Sigmoid colon (tissue), 7 donors: ENCODE data around the gene NFS1. TPM values are rescaled to one million over a fixed set of nuclear protein-coding genes. Genes with fewer than 3 reads are reported as not detected.
"Not testable (repeated sequence)": the region's sequence is repeated elsewhere in the genome, so short reads cannot be mapped to it uniquely, and the experiment has no call there.

Experiments used
- DNase-seq: peaks from one replicate; pipeline ENCODE4 v3.0.0-alpha.2; 2019
- H3K27ac ChIP-seq, 4 donors: fragments of 200-600 bp; sonication (generic); one replicate each; pipeline ENCODE4 v1.5.1; 2016 to 2019; ENCODE audit warnings: mild to moderate bottlenecking in 1 of 4
- H3K27me3 ChIP-seq, 3 donors: fragments of 200-600 bp; sonication (generic); one replicate each; pipeline ENCODE4 v1.5.1; 2019; ENCODE audit warnings: mild to moderate bottlenecking in 1 of 3
- H3K36me3 ChIP-seq, 4 donors: fragments of 200-600 bp; sonication (generic); one replicate each; pipeline ENCODE4 v1.5.1; 2016 to 2019
- H3K4me1 ChIP-seq, 4 donors: fragments of 200-600 bp; sonication (generic); one replicate each; pipeline ENCODE4 v1.5.1; 2017 to 2019
- H3K4me3 ChIP-seq, 4 donors: fragments of 200-600 bp; sonication (generic); one replicate each; pipeline ENCODE4 v1.5.1; 2017 to 2019; ENCODE audit warnings: mild to moderate bottlenecking in 2 of 4, moderate library complexity in 1 of 4
- H3K9me3 ChIP-seq, 4 donors: fragments of 200-600 bp in 3 of 4; sonication (generic) in 3 of 4; one replicate each; pipeline versions ENCODE4 v1.5.1 to v1.6.1; 2013 to 2019
- CTCF ChIP-seq, 4 experiments: fragments of 450-650 bp in 3 of 4; fragments of 200-600 bp in 1 of 4; IDR thresholded peaks; one replicate each; pipeline ENCODE4 v1.5.1; 2016 to 2019; ENCODE audit warnings: antibody characterized with exemption in 4 of 4, mild to moderate bottlenecking in 3 of 4, moderate library complexity in 2 of 4
- EP300 ChIP-seq, 4 donors: sonication (generic); formaldehyde crosslinking; IDR thresholded peaks; one replicate each; pipeline ENCODE4 v1.6.1; 2017; ENCODE audit warnings: antibody characterized with exemption in 4 of 4
- POLR2A ChIP-seq, 2 donors: fragments of 450-650 bp; IDR thresholded peaks; one replicate each; pipeline ENCODE4 v1.6.1; 2016; ENCODE audit warnings: antibody characterized with exemption in 2 of 2, mild to moderate bottlenecking in 2 of 2, moderate library complexity in 2 of 2
- POLR2AphosphoS5 ChIP-seq, 4 donors: sonication (generic); formaldehyde crosslinking; IDR thresholded peaks; one replicate each; pipeline ENCODE4 v1.6.1; 2017; ENCODE audit warnings: antibody characterized with exemption in 4 of 4
- WGBS, 2 donors: extraction: QIAGEN DNeasy Blood & Tissue Kit; methylation state at CpG; one replicate each; pipeline ENCODE4 v1.1.7; 2013; 5-methylcytosine and 5-hydroxymethylcytosine counted together
- intact Hi-C: fragments of 100-400 bp; cut with DNase I; formaldehyde crosslinking; loops from one replicate; pipeline ENCODE4 v1.15.1; 2023
- polyA plus RNA-seq, 3 donors: library from polyadenylated mRNA; stranded (reverse); fragments of 200-250 nt; gene quantifications; one replicate each; pipeline ENCODE4 v1.2.3, GENCODE V29; 2013
- total RNA-seq, 4 donors: library from RNA; depleted of rRNA; stranded (reverse); fragments of >200 nt; gene quantifications; one replicate each; pipeline ENCODE4 v1.1.0, GENCODE V29; 2016
- donor health status: healthy with polysubstance abuse.
- donor health status: Bipolar disorder and iron deficiency.
- donor health status: healthy.

The NFS1 gene
- total and polyA plus RNA-seq, 7 donors: 19.0 to 39.2 (median 29.8) TPM

DNA sequence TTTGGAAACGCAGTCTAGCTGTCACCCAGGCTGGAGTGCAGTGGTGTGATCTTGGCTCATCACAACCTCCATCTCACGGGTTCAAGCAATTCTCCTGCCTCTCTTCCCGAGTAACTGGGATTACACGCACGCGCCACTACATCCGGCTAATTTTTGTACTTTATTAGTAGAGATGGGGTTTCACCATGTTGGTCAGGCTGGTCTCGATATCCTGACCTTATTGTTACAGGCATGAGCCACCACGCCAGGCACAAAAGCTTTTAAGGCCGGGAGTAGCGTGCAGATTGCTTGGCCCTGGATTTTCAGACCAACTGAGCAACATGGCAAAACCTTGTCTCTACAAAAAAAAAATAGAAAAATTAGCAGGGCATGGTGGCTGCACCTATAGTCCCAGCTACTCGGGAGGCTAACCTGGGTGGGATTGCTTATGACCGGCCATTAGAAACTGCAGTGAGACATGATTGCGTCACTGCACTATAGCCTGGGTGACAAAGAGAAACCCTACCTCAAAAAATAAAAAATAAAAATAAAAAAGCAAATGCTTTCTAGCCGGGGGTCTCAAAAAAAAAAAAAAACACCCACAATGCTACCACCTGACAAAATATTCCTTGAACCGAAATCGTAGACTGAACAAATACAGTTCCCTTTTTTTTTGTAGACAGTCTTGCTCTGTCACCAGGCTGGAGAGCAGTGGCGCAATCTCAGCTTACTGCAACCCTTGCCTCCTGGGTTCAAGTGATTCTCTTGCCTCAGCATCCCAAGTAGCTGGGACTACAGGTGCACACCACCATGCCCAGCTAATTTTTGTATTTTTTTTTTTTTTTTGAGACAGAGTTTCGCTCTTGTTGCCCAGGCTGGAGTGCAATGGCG is 27.9 kb upstream of the NFS1 start:
- no peak for DNase-seq
- Histone ChIP-seq H3K36me3 (peaks cover 62 to 99% (median 70%) of the 10 kb centered on the region in 4 donors), H3K4me3 (no peak overlapping the region), H3K4me1 (peaks cover 0 to 35% (median 29%) of the 10 kb centered on the region in 4 donors), H3K9me3 (no peaks in the 10 kb centered on the region), H3K27me3 (no peaks in the 10 kb centered on the region), H3K27ac (no peak overlapping the region)
- intact Hi-C loops: no loop called here
- WGBS, 2 donors: 95 to 96% methylated on average over 20 of the region's 20 CpGs
- TF ChIP-seq EP300 (IDR thresholded peaks at IDR 0.05): no peak

DNA sequence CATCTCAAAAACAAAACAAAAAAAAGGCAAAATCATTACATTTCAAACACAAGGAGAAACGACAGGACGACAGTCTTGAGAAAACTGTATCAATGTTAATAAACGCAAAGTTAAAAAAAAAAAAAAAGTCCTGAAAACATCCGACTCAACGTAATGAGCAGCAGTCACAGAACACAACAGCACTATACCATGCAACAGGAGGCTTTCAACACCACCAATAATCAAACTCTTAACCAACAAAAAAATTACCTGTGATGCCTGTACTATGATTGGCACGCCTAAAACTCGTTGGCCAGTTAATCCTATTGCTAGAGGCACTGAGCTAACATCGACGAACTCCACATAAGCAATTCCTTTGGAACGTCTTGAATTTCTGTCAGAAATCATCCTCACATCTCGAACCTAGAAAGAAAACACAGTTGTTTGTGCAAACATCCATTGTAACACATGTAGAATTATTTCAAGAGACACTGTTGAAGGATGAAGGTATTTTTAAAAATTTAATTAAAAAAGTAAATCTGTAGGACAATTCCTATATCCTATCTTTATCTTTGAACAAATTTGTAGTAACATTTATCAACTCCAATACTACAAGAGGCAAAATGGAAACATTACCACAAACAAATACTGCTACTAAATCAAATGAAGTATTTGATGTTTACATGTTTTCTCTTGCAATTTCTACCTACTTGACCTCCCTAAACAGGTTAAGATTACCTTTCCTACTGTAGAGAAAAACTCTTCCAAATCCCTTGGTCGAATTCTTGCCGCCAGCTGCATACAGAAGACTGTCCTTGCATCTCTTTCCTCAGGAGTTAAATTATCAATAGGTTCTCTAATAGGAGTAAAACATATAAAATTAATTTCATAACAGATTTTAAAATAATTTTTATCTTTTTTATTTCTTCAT is 25.4 kb upstream of the NFS1 start:
- H3K4me3 ChIP-seq: no peak overlapping the region
- no peak overlapping the region for H3K27ac ChIP-seq
- no peaks in the 10 kb centered on the region for H3K9me3 ChIP-seq
- no peak for DNase-seq
- H3K4me1 ChIP-seq: peaks cover 0 to 17% (median 6%) of the 10 kb centered on the region in 4 donors
- intact Hi-C loops: loop anchor here (2.0 kb wide), 1 partner anchor 14 kb away; no protein-coding TSS in a partner anchor
- H3K36me3 ChIP-seq: peaks cover 72 to 99% (median 87%) of the 10 kb centered on the region in 4 donors
- no peak for TF ChIP-seq POLR2A (IDR thresholded peaks at IDR 0.05)
- no peak for TF ChIP-seq CTCF (IDR thresholded peaks at IDR 0.05)
- TF ChIP-seq EP300 (IDR thresholded peaks at IDR 0.05): no peak
- TF ChIP-seq POLR2AphosphoS5 (IDR thresholded peaks at IDR 0.05): no peak
- WGBS, 2 donors: 81 to 88% methylated on average over 13 of the region's 13 CpGs
- H3K27me3 ChIP-seq: no peaks in the 10 kb centered on the region

GRCh38 chr20:35723652-35724320 is 24.6 kb upstream of the NFS1 start:
- H3K4me3 ChIP-seq, H3K27me3 ChIP-seq, H3K27ac ChIP-seq, H3K9me3 ChIP-seq, DNase-seq: not testable (repeated sequence)
- WGBS, 2 donors: 95 to 97% methylated on average over 12 of the region's 12 CpGs
- H3K4me1 ChIP-seq: peaks cover 0 to 10% (median 2%) of the 10 kb centered on the region in 4 donors
- H3K36me3 ChIP-seq: peaks cover 77 to 99% (median 91%) of the 10 kb centered on the region in 4 donors
- intact Hi-C loops: loop anchor here (2.0 kb wide), 1 partner anchor 15 kb away; no protein-coding TSS in a partner anchor

DNA sequence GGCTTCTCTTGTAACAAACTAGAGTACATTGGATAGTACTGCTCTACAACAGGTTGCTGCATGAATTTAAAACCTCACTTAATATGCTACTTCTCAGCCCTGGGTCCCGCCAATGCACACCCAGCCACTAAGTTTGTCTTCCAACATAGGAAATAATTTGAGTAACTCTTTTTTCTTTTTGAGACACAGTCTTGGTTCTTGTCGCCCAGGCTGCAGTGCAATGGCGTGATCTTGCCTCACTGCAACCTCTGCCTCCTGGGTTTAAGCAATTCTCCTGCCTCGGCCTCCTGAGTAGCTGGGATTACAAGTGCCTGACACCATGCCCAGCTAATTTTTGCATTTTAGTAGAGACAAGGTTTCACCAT is 24.1 kb upstream of the NFS1 start:
- H3K27me3 ChIP-seq, DNase-seq, intact Hi-C loops, H3K4me3 ChIP-seq, H3K27ac ChIP-seq, H3K9me3 ChIP-seq: not testable (repeated sequence)
- peaks cover 75 to 99% (median 90%) of the 10 kb centered on the region in 4 donors for H3K36me3 ChIP-seq
- peaks cover 0 to 10% (median 2%) of the 10 kb centered on the region in 4 donors for H3K4me1 ChIP-seq
- 92 to 93% methylated on average over 4 of the region's 4 CpGs for WGBS, 2 donors

DNA sequence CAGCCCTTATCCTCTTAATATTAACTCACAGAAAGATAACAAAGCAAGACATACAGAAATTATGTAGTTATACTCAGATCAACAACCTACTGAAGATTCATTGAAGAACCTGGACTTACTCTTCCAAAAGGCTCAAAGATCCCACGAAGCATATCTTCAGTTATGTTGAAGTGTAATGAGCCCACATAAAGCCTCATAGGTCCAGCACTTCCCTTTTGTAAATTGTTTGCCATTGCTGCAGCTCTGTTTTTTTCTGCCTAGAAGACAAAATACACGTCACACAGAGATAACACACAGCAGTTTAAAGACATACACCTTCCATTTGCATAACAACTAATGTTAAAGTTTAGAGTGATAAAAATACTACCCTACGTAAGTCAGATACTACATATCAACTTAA is 22.5 kb upstream of the NFS1 start:
- Histone ChIP-seq H3K4me1 (peaks cover 0 to 10% (median 2%) of the 10 kb centered on the region in 4 donors), H3K36me3 (peaks cover 70 to 100% (median 89%) of the 10 kb centered on the region in 4 donors), H3K9me3 (no peaks in the 10 kb centered on the region), H3K27me3 (no peaks in the 10 kb centered on the region), H3K4me3 (no peak overlapping the region), H3K27ac (no peak overlapping the region)
- no peak for DNase-seq
- 84 to 88% methylated on average over 3 of the region's 3 CpGs for WGBS, 2 donors
- TF ChIP-seq POLR2AphosphoS5 (IDR thresholded peaks at IDR 0.05) (peak in 1 of 4 donors; percentile 2), CTCF (IDR thresholded peaks at IDR 0.05) (no peak)
- intact Hi-C loops: no loop called here
